ENCODE data around the gene VPS18. TPM values are rescaled to one million over a fixed set of nuclear protein-coding genes. Genes with fewer than 3 reads are reported as not detected.

The VPS18 gene
- total RNA-seq, 1 experiment from 2014 or later = 13.2 TPM

DNA sequence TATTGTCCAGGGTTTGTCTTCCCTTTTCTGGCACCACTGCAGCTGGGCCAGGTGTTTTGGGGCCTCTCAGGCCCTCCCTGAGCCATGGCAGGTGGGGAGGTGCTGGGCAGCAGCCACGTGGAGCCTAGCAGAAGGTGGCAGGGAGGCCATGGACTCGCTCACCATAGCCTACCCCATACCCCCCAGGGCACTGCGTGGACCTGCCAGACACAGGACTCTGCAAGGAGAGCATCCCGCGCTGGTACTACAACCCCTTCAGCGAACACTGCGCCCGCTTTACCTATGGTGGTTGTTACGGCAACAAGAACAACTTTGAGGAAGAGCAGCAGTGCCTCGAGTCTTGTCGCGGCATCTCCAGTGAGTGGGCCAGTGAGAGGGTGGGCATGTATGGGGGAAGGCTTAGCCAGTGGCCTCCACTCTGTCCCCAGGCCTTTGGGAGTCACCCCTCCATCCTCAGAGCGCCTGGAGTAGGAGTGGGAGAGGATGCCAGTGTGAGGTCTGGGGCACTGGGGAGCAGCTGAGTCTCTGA, 38.5 kb upstream of the VPS18 start:
- no peak for DNase-seq (ENCODE audit: unreplicated experiment)
- intact Hi-C loops (cut with micrococcal nuclease) = loop anchor here (5.0 kb wide), 1 partner anchor 108 kb away; no protein-coding TSS in a partner anchor
- CTCF ChIA-PET = interaction anchor here (0.5 to 7.8 kb wide), 9 partner anchors 9 to 316 kb away, joined by 3 to 131 read pairs (median 3); partner anchors contain the start of genes SPINT1 and VPS18
- no peaks in the 10 kb centered on the region for H3K27me3 Mint-ChIP-seq (ENCODE audit: insufficient read depth, unreplicated experiment)
- H3K9me3 Mint-ChIP-seq (ENCODE audit: unreplicated experiment) = no peaks in the 10 kb centered on the region
- H3K36me3 Mint-ChIP-seq (ENCODE audit: insufficient read depth, unreplicated experiment) = peaks cover 50% of the 10 kb centered on the region
- H3K4me1 Mint-ChIP-seq (ENCODE audit: insufficient read depth, unreplicated experiment) = peaks cover 12% of the 10 kb centered on the region
- no peak overlapping the region for H3K4me3 Mint-ChIP-seq (ENCODE audit: unreplicated experiment)
- BruUV-seq (replicated peaks) = no TSS peak
- no peak for TF ChIP-seq CTCF (IDR thresholded peaks at IDR 0.05; ENCODE audit: unreplicated experiment)
- no peak overlapping the region for H3K27ac Mint-ChIP-seq (ENCODE audit: low read depth, unreplicated experiment)
- POLR2A ChIA-PET = interaction anchor here (0.6 to 5.3 kb wide), 4 partner anchors 22 to 39 kb away, joined by 3 to 63 read pairs (median 6); partner anchors contain the start of gene VPS18

GRCh38 chr15:40856746-40857145, 37.5 kb upstream of the VPS18 start:
- POLR2A ChIA-PET = interaction anchor here (0.6 to 7.8 kb wide), 7 partner anchors 10 to 105 kb away, joined by 3 to 68 read pairs (median 3); partner anchors contain the start of genes RHOV and VPS18
- H3K4me1 Mint-ChIP-seq (ENCODE audit: insufficient read depth, unreplicated experiment) = peaks cover 13% of the 10 kb centered on the region
- BruUV-seq (replicated peaks) = no TSS peak
- peaks cover 40% of the 10 kb centered on the region for H3K36me3 Mint-ChIP-seq (ENCODE audit: insufficient read depth, unreplicated experiment)
- no peak for DNase-seq (ENCODE audit: unreplicated experiment)
- intact Hi-C loops (cut with micrococcal nuclease) = loop anchor here (1.0 to 5.0 kb wide), 2 partner anchors 36 to 109 kb away; no protein-coding TSS in a partner anchor
- no peak for TF ChIP-seq CTCF (IDR thresholded peaks at IDR 0.05; ENCODE audit: unreplicated experiment)
- no peaks in the 10 kb centered on the region for H3K27me3 Mint-ChIP-seq (ENCODE audit: insufficient read depth, unreplicated experiment)
- H3K4me3 Mint-ChIP-seq (ENCODE audit: unreplicated experiment) = no peak overlapping the region
- H3K9me3 Mint-ChIP-seq (ENCODE audit: unreplicated experiment) = no peaks in the 10 kb centered on the region
- CTCF ChIA-PET = interaction anchor here (0.6 to 7.8 kb wide), 19 partner anchors 10 to 946 kb away, joined by 3 to 131 read pairs (median 4); partner anchors contain the start of genes DNAJC17, SPINT1, VPS18 and ZFYVE19
- no peak overlapping the region for H3K27ac Mint-ChIP-seq (ENCODE audit: low read depth, unreplicated experiment)

GRCh38 chr15:40857601-40858341, 36.5 kb upstream of the VPS18 start:
- Mint-ChIP-seq H3K9me3 (ENCODE audit: unreplicated experiment) (no peaks in the 10 kb centered on the region), H3K27ac (ENCODE audit: low read depth, unreplicated experiment) (no peak overlapping the region), H3K4me3 (ENCODE audit: unreplicated experiment) (no peak overlapping the region), H3K36me3 (ENCODE audit: insufficient read depth, unreplicated experiment) (peaks cover 37% of the 10 kb centered on the region), H3K27me3 (ENCODE audit: insufficient read depth, unreplicated experiment) (no peaks in the 10 kb centered on the region), H3K4me1 (ENCODE audit: insufficient read depth, unreplicated experiment) (peaks cover 22% of the 10 kb centered on the region)
- intact Hi-C loops (cut with micrococcal nuclease) = loop anchor here (1.0 to 5.0 kb wide), 2 partner anchors 35 to 110 kb away; no protein-coding TSS in a partner anchor
- no TSS peak for BruUV-seq (replicated peaks)
- CTCF ChIA-PET = interaction anchor here (0.5 to 7.8 kb wide), 47 partner anchors 11 to 945 kb away, joined by 3 to 131 read pairs (median 4); partner anchors contain the start of genes C15orf62, CHP1, DLL4 and DNAJC17
- TF ChIP-seq CTCF (IDR thresholded peaks at IDR 0.05; ENCODE audit: unreplicated experiment) = peak; percentile 89
- POLR2A ChIA-PET = interaction anchor here (0.6 to 7.8 kb wide), 11 partner anchors 12 to 111 kb away, joined by 3 to 68 read pairs (median 3); partner anchors contain the start of genes DNAJC17, RHOV, SPINT1 and VPS18
- DNase-seq (ENCODE audit: unreplicated experiment) = peak; percentile 80

DNA sequence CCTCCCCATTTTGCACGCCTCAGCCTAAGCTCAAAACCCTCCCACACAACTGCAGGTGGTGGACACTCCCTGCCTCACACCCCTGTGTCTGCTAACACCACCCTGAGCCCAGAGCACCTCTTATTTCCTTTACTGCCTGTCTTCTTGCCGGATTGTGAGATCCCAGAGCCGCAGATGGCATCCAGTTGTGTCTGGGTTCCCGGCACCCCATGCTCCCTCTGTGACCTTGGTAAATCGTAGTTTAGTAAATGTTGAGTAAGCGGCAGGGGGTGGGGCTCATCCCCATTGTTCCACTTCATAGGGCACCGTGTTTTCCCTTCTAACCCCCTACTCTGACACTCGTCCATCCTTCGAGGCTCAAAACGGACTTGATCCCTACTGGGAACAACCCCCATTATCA, 35.5 kb upstream of the VPS18 start:
- no TSS peak for BruUV-seq (replicated peaks)
- Mint-ChIP-seq H3K27me3 (ENCODE audit: insufficient read depth, unreplicated experiment) (no peaks in the 10 kb centered on the region), H3K9me3 (ENCODE audit: unreplicated experiment) (no peaks in the 10 kb centered on the region), H3K4me1 (ENCODE audit: insufficient read depth, unreplicated experiment) (peaks cover 25% of the 10 kb centered on the region), H3K27ac (ENCODE audit: low read depth, unreplicated experiment) (peak overlapping the region; percentile 73), H3K4me3 (ENCODE audit: unreplicated experiment) (no peak overlapping the region), H3K36me3 (ENCODE audit: insufficient read depth, unreplicated experiment) (peaks cover 28% of the 10 kb centered on the region)
- ChIA-PET POLR2A (interaction anchor here (0.6 to 7.8 kb wide), 12 partner anchors 13 to 164 kb away, joined by 3 to 68 read pairs (median 5); partner anchors contain the start of genes DNAJC17, RAD51, RHOV and SPINT1), CTCF (interaction anchor here (0.6 to 7.8 kb wide), 19 partner anchors 12 to 372 kb away, joined by 3 to 131 read pairs (median 7); partner anchors contain the start of genes CHP1, DNAJC17, SPINT1 and VPS18)
- TF ChIP-seq CTCF (IDR thresholded peaks at IDR 0.05; ENCODE audit: unreplicated experiment) = no peak
- intact Hi-C loops (cut with micrococcal nuclease) = loop anchor here (5.0 kb wide), 1 partner anchor 111 kb away; no protein-coding TSS in a partner anchor
- no peak for DNase-seq (ENCODE audit: unreplicated experiment)

Measured in MCF 10A (cell line).